ENCODE results near the gene METTL13.

The METTL13 gene

DNA sequence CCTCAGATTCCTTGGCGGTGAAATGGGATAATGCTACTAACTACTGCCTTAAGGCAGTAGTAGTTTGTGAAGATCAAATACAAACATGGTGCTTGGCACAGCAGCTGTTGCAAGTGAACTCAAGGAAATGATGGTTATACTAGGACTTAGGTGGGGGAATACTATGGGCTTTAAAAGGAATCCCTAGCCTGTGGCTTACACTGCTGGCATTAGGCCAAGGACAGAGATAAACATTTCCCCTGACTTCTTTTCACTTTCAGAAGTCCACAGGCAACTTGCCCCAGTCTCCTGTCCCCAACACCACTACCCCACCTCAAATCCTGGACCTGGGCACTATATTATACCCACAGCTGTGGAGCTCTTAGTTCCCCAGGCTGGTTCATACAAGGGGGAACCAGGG lies 26.5 kb upstream of the METTL13 start:
- H3K27ac ChIP-seq (replicated peaks): no peak overlapping the region
- no peak overlapping the region for H3K4me3 ChIP-seq (replicated peaks; ENCODE audit: insufficient read depth, low read length)
- DNase-seq (ENCODE audit: low read depth in 1 of 2, low spot score in 1 of 2): no peak
- TF ChIP-seq GABPA (IDR thresholded peaks at IDR 0.05; ENCODE audit: low read depth): no peak
- TF ChIP-seq SPI1 (IDR thresholded peaks at IDR 0.05; ENCODE audit: borderline replicate concordance, low read depth): no peak
- TF ChIP-seq POLR2AphosphoS5 (IDR thresholded peaks at IDR 0.05; ENCODE audit: low read depth): no peak
- TF ChIP-seq, protein P1, sequence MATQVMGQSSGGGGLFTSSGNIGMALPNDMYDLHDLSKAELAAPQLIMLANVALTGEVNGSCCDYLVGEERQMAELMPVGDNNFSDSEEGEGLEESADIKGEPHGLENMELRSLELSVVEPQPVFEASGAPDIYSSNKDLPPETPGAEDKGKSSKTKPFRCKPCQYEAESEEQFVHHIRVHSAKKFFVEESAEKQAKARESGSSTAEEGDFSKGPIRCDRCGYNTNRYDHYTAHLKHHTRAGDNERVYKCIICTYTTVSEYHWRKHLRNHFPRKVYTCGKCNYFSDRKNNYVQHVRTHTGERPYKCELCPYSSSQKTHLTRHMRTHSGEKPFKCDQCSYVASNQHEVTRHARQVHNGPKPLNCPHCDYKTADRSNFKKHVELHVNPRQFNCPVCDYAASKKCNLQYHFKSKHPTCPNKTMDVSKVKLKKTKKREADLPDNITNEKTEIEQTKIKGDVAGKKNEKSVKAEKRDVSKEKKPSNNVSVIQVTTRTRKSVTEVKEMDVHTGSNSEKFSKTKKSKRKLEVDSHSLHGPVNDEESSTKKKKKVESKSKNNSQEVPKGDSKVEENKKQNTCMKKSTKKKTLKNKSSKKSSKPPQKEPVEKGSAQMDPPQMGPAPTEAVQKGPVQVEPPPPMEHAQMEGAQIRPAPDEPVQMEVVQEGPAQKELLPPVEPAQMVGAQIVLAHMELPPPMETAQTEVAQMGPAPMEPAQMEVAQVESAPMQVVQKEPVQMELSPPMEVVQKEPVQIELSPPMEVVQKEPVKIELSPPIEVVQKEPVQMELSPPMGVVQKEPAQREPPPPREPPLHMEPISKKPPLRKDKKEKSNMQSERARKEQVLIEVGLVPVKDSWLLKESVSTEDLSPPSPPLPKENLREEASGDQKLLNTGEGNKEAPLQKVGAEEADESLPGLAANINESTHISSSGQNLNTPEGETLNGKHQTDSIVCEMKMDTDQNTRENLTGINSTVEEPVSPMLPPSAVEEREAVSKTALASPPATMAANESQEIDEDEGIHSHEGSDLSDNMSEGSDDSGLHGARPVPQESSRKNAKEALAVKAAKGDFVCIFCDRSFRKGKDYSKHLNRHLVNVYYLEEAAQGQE (IDR thresholded peaks at IDR 0.05; ENCODE audit: insufficient replicate concordance, low read depth): no peak
- TF ChIP-seq, protein P2, sequence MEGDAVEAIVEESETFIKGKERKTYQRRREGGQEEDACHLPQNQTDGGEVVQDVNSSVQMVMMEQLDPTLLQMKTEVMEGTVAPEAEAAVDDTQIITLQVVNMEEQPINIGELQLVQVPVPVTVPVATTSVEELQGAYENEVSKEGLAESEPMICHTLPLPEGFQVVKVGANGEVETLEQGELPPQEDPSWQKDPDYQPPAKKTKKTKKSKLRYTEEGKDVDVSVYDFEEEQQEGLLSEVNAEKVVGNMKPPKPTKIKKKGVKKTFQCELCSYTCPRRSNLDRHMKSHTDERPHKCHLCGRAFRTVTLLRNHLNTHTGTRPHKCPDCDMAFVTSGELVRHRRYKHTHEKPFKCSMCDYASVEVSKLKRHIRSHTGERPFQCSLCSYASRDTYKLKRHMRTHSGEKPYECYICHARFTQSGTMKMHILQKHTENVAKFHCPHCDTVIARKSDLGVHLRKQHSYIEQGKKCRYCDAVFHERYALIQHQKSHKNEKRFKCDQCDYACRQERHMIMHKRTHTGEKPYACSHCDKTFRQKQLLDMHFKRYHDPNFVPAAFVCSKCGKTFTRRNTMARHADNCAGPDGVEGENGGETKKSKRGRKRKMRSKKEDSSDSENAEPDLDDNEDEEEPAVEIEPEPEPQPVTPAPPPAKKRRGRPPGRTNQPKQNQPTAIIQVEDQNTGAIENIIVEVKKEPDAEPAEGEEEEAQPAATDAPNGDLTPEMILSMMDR (IDR thresholded peaks at IDR 0.05; ENCODE audit: insufficient read depth, low read length): no peak
- no peaks in the 10 kb centered on the region for H3K27me3 ChIP-seq (ENCODE audit: insufficient read depth, poor library complexity, severe bottlenecking)

- no peak for TF ChIP-seq GABPA (IDR thresholded peaks at IDR 0.05; ENCODE audit: low read depth)
- TF ChIP-seq, protein P1 (IDR thresholded peaks at IDR 0.05; ENCODE audit: insufficient replicate concordance, low read depth): no peak
- no peak for TF ChIP-seq POLR2AphosphoS5 (IDR thresholded peaks at IDR 0.05; ENCODE audit: low read depth)
- DNase-seq (ENCODE audit: low read depth in 1 of 2, low spot score in 1 of 2): no peak
- Histone ChIP-seq H3K27me3 (ENCODE audit: insufficient read depth, poor library complexity, severe bottlenecking) (no peaks in the 10 kb centered on the region), H3K27ac (replicated peaks) (no peak overlapping the region), H3K4me3 (replicated peaks; ENCODE audit: insufficient read depth, low read length) (no peak overlapping the region)
Measured at GRCh38 chr1:171756856-171757255, 24.6 kb upstream of the METTL13 start.

- Histone ChIP-seq H3K27me3 (ENCODE audit: insufficient read depth, poor library complexity, severe bottlenecking) (no peaks in the 10 kb centered on the region), H3K4me3 (replicated peaks; ENCODE audit: insufficient read depth, low read length) (no peak overlapping the region), H3K27ac (replicated peaks) (no peak overlapping the region)
- no peak for DNase-seq (ENCODE audit: low read depth in 1 of 2, low spot score in 1 of 2)
- TF ChIP-seq SPI1 (IDR thresholded peaks at IDR 0.05; ENCODE audit: borderline replicate concordance, low read depth) (no peak), GABPA (IDR thresholded peaks at IDR 0.05; ENCODE audit: low read depth) (no peak), POLR2AphosphoS5 (IDR thresholded peaks at IDR 0.05; ENCODE audit: low read depth) (no peak)
- TF ChIP-seq, protein P2 (IDR thresholded peaks at IDR 0.05; ENCODE audit: insufficient read depth, low read length): no peak
- TF ChIP-seq, protein P1 (IDR thresholded peaks at IDR 0.05; ENCODE audit: insufficient replicate concordance, low read depth): no peak
Measured at GRCh38 chr1:171758011-171758410, 23.4 kb upstream of the METTL13 start.
